Endothelial cell of umbilical vein (primary cell): ENCODE results near the gene SLC39A12.

Source experiments
- EZH2 ChIP-seq: IDR thresholded peaks from 2 replicates; pipeline ENCODE4 v1.6.1; 2012; ENCODE audit warnings: borderline replicate concordance, low read depth, mild to moderate bottlenecking, moderate library complexity, low read length, inconsistent platforms; ENCODE audit not compliant: severe bottlenecking
- MYC ChIP-seq: IDR thresholded peaks from one replicate; pipeline ENCODE4 v1.6.1; 2011; ENCODE audit warnings: mild to moderate bottlenecking, low read depth, low read length
- POLR2A ChIP-seq: IDR thresholded peaks from 2 replicates; pipeline ENCODE4 v1.6.1; 2012; ENCODE audit warnings: low read depth, mild to moderate bottlenecking, control low read depth, low read length
- POLR2AphosphoS5 ChIP-seq: IDR thresholded peaks from 2 replicates; pipeline ENCODE4 v1.6.1; 2012; ENCODE audit warnings: low read depth, mild to moderate bottlenecking, control low read depth, low read length, moderate library complexity; ENCODE audit not compliant: insufficient read depth
- TF ChIP-seq, protein P1 (sequence below), 2 donors: IDR thresholded peaks; 1 replicate in 1 of 2; 2 replicates in 1 of 2; pipeline ENCODE4 v1.5.1; 2011; ENCODE audit warnings: low read length in 2 of 2, mild to moderate bottlenecking in 2 of 2, moderate library complexity in 2 of 2, control low read depth in 1 of 2, inconsistent platforms in 1 of 2, low read depth in 1 of 2; ENCODE audit not compliant: insufficient read depth in 1 of 2; ENCODE audit errors: extremely low read depth in 1 of 2

DNA sequence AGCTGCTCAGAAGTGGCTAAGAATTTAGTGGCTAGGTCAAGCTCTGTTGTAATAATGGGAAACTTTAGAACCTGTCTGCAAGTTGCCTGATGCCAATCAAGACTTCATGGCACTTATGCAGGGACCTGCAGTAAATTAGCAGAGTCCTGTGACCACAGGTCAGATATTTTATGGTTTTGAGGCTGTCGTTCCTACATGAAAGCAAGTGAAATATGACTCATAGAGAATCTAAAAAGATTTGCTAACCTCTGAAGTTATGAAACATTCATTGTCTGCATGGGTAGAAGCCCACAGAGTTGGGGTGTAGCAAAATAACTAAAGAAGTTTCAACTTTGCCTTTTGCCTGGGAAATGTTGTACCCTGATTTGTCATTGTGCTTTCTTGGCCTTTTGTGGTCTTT lies 32.3 kb downstream of the SLC39A12 start:
- no peak for TF ChIP-seq POLR2A
- no peak for TF ChIP-seq EZH2
- TF ChIP-seq MYC, result no peak
- TF ChIP-seq POLR2AphosphoS5, result no peak
- TF ChIP-seq, protein P1, sequence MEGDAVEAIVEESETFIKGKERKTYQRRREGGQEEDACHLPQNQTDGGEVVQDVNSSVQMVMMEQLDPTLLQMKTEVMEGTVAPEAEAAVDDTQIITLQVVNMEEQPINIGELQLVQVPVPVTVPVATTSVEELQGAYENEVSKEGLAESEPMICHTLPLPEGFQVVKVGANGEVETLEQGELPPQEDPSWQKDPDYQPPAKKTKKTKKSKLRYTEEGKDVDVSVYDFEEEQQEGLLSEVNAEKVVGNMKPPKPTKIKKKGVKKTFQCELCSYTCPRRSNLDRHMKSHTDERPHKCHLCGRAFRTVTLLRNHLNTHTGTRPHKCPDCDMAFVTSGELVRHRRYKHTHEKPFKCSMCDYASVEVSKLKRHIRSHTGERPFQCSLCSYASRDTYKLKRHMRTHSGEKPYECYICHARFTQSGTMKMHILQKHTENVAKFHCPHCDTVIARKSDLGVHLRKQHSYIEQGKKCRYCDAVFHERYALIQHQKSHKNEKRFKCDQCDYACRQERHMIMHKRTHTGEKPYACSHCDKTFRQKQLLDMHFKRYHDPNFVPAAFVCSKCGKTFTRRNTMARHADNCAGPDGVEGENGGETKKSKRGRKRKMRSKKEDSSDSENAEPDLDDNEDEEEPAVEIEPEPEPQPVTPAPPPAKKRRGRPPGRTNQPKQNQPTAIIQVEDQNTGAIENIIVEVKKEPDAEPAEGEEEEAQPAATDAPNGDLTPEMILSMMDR (IDR thresholded peaks at IDR 0.05; ENCODE audit: extremely low read depth in 1 of 2, insufficient read depth in 1 of 2, low read depth in 1 of 2, low read length in 2 of 2), result no peak
